Naive thymus-derived CD4-positive, alpha-beta T cell (primary cell): ENCODE data around the gene INS. TPM values are rescaled to one million over a fixed set of nuclear protein-coding genes. Genes with fewer than 3 reads are reported as not detected.
"Not testable (repeated sequence)": the region's sequence is repeated elsewhere in the genome, so short reads cannot be mapped to it uniquely, and the experiment has no call there.

Source experiments
- ATAC-seq: fragments of 150-1000 bp; cut with Tn5 transposase; 2 replicates; pipeline ENCODE4 v1.10.0; 2021; ENCODE audit warnings: mild to moderate bottlenecking, moderate library complexity
- CTCF ChIA-PET: fragments of 350-600 bp; sonication (Branson Sonifier 250); formaldehyde crosslinking; loops from one replicate; lab custom pipeline; 2021; ENCODE audit warnings: antibody characterized with exemption; lab: Charles Lee
- POLR2A ChIA-PET: fragments of 350-600 bp; sonication (Branson Sonifier 250); formaldehyde crosslinking; loops from one replicate; lab custom pipeline; 2021; ENCODE audit warnings: antibody characterized with exemption, inconsistent platforms; lab: Charles Lee
- DNase-seq, 9 donors: peaks; one replicate each; pipeline versions ENCODE4 v3.0.0 to v3.0.0-alpha.2; 2020 to 2022; ENCODE audit warnings: mixed read lengths in 1 of 9
- H3K27ac ChIP-seq: one replicate; pipeline ENCODE4 v1.7.0; 2013; ENCODE audit warnings: mild to moderate bottlenecking, low read depth, low read length, moderate library complexity
- H3K27me3 ChIP-seq, 2 donors: one replicate each; pipeline ENCODE4 v1.7.0; 2013; ENCODE audit warnings: low read length in 2 of 2, mild to moderate bottlenecking in 2 of 2, moderate library complexity in 2 of 2; ENCODE audit not compliant: control insufficient read depth in 2 of 2, insufficient read depth in 2 of 2
- H3K36me3 ChIP-seq, 3 experiments: 1 replicate in 2 of 3; 2 replicates in 1 of 3; pipeline ENCODE4 v1.7.0; 2013; ENCODE audit warnings: low read length in 3 of 3, mild to moderate bottlenecking in 3 of 3, moderate library complexity in 1 of 3; ENCODE audit not compliant: insufficient read depth in 3 of 3, control insufficient read depth in 2 of 3
- H3K4me1 ChIP-seq, 2 donors: one replicate each; pipeline ENCODE4 v1.7.0; 2013; ENCODE audit warnings: low read length in 2 of 2, mild to moderate bottlenecking in 2 of 2, moderate library complexity in 1 of 2; ENCODE audit not compliant: control insufficient read depth in 2 of 2, insufficient read depth in 2 of 2
- H3K4me3 ChIP-seq: 2 replicates; pipeline ENCODE4 v1.7.0; 2013; ENCODE audit warnings: mild to moderate bottlenecking, low read length
- H3K9me3 ChIP-seq, 3 experiments: 1 replicate in 2 of 3; 2 replicates in 1 of 3; pipeline ENCODE4 v1.7.0; 2013; ENCODE audit warnings: low read length in 3 of 3; ENCODE audit not compliant: control insufficient read depth in 2 of 3
- H3K27ac Mint-ChIP-seq, 9 donors: one replicate each; pipeline ENCODE4 v1.8.0; 2020 to 2022; ENCODE audit warnings: mixed read lengths in 9 of 9, mild to moderate bottlenecking in 8 of 9, moderate library complexity in 5 of 9, inconsistent platforms in 2 of 9
- H3K27me3 Mint-ChIP-seq, 5 donors: one replicate each; pipeline ENCODE4 v1.8.0; 2021 to 2022; ENCODE audit warnings: mixed read lengths in 5 of 5, mild to moderate bottlenecking in 1 of 5
- H3K36me3 Mint-ChIP-seq, 5 donors: one replicate each; pipeline ENCODE4 v1.8.0; 2020 to 2022; ENCODE audit warnings: mixed read lengths in 5 of 5, mild to moderate bottlenecking in 3 of 5, inconsistent platforms in 1 of 5
- H3K4me1 Mint-ChIP-seq, 7 donors: one replicate each; pipeline ENCODE4 v1.8.0; 2020 to 2022; ENCODE audit warnings: mixed read lengths in 7 of 7, mild to moderate bottlenecking in 3 of 7, inconsistent platforms in 1 of 7
- H3K4me3 Mint-ChIP-seq, 10 donors: one replicate each; pipeline ENCODE4 v1.8.0; 2020 to 2022; ENCODE audit warnings: mild to moderate bottlenecking in 10 of 10, mixed read lengths in 10 of 10, moderate library complexity in 6 of 10, inconsistent platforms in 2 of 10
- H3K9me3 Mint-ChIP-seq, 11 donors: one replicate each; pipeline ENCODE4 v1.8.0; 2020 to 2022; ENCODE audit warnings: mixed read lengths in 11 of 11, mild to moderate bottlenecking in 4 of 11, inconsistent platforms in 1 of 11, moderate library complexity in 1 of 11
- intact Hi-C, 2 donors: fragments of 100-400 bp; cut with micrococcal nuclease; formaldehyde crosslinking; loops; one replicate each; pipeline ENCODE4 v1.15.1; 2023
- polyA plus RNA-seq, 2 donors: library from polyadenylated mRNA; unstranded; fragments of 300-500 nt; fragmentation: Illumina TruSeq; gene quantifications; one replicate each; pipeline ENCODE4 v1.2.3, GENCODE V29; 2021
- total RNA-seq, 6 experiments: library from RNA in 5 of 6; stranded (reverse) in 5 of 6; gene quantifications; 1 replicate in 5 of 6; 2 replicates in 1 of 6; pipeline ENCODE4 v1.2.3 and lab custom pipeline; 2021 to 2026

INS gene
- total and polyA plus RNA-seq, 7 experiments from 2014 or later = not detected

GRCh38 chr11:2124736-2125484, 36.1 kb downstream of the INS start:
- H3K27ac Mint-ChIP-seq, DNase-seq, H3K36me3 Mint-ChIP-seq, H3K36me3 ChIP-seq, H3K27me3 ChIP-seq, H3K9me3 ChIP-seq, H3K4me1 ChIP-seq, ATAC-seq, H3K4me3 ChIP-seq, H3K4me1 Mint-ChIP-seq, intact Hi-C loops, CTCF ChIA-PET, H3K4me3 Mint-ChIP-seq, H3K27ac ChIP-seq: not testable (repeated sequence)
- Mint-ChIP-seq H3K9me3 (peaks cover 0 to 16% (median 0%) of the 10 kb centered on the region in 11 donors), H3K27me3 (peaks cover 0 to 22% (median 10%) of the 10 kb centered on the region in 5 donors)
- POLR2A ChIA-PET = interaction anchor here (1.0 kb wide), 1 partner anchor 340 kb away, joined by 3 read pairs; no protein-coding TSS in a partner anchor

GRCh38 chr11:2123628-2123960, 37.4 kb downstream of the INS start:
- H3K9me3 ChIP-seq = no peaks in the 10 kb centered on the region
- Mint-ChIP-seq H3K4me3 (no peak overlapping the region), H3K9me3 (peaks cover 0 to 16% (median 0%) of the 10 kb centered on the region in 11 donors), H3K36me3 (no peaks in the 10 kb centered on the region), H3K4me1 (no peaks in the 10 kb centered on the region), H3K27me3 (peaks cover 0 to 22% (median 13%) of the 10 kb centered on the region in 5 donors), H3K27ac (peak overlapping the region in 1 of 9 donors; percentile 46)
- no peak overlapping the region for H3K27ac ChIP-seq
- intact Hi-C loops = no loop called here
- CTCF ChIA-PET = no interaction called here
- H3K4me1 ChIP-seq = no peaks in the 10 kb centered on the region
- H3K27me3 ChIP-seq = no peaks in the 10 kb centered on the region
- H3K4me3 ChIP-seq = no peak overlapping the region
- no peaks in the 10 kb centered on the region for H3K36me3 ChIP-seq
- DNase-seq = no peak
- POLR2A ChIA-PET = no interaction called here
- ATAC-seq = peak; percentile 8

- Histone ChIP-seq H3K9me3 (no peaks in the 10 kb centered on the region), H3K27ac (no peak overlapping the region), H3K36me3 (no peaks in the 10 kb centered on the region), H3K27me3 (no peaks in the 10 kb centered on the region), H3K4me3 (no peak overlapping the region), H3K4me1 (no peaks in the 10 kb centered on the region)
- POLR2A ChIA-PET = no interaction called here
- intact Hi-C loops = no loop called here
- DNase-seq (no peak), ATAC-seq (peak; percentile 6)
- Mint-ChIP-seq H3K27me3 (peaks cover 3 to 22% (median 13%) of the 10 kb centered on the region in 5 donors), H3K4me3 (no peak overlapping the region), H3K4me1 (no peaks in the 10 kb centered on the region), H3K27ac (no peak overlapping the region), H3K36me3 (no peaks in the 10 kb centered on the region), H3K9me3 (peaks cover 0 to 16% (median 0%) of the 10 kb centered on the region in 11 donors)
- CTCF ChIA-PET = interaction anchor here (0.6 kb wide), 1 partner anchor 28 kb away, joined by 3 read pairs; no protein-coding TSS in a partner anchor
Observed at GRCh38 chr11:2122907-2123627, 37.9 kb downstream of the INS start.

- ATAC-seq (no peak), DNase-seq (no peak)
- CTCF ChIA-PET = interaction anchor here (0.6 kb wide), 1 partner anchor 28 kb away, joined by 3 read pairs; no protein-coding TSS in a partner anchor
- H3K9me3 ChIP-seq = no peaks in the 10 kb centered on the region
- H3K27ac ChIP-seq = no peak overlapping the region
- Mint-ChIP-seq H3K36me3 (no peaks in the 10 kb centered on the region), H3K9me3 (peaks cover 0 to 16% (median 0%) of the 10 kb centered on the region in 11 donors), H3K4me1 (no peaks in the 10 kb centered on the region), H3K27me3 (peaks cover 3 to 20% (median 11%) of the 10 kb centered on the region in 5 donors), H3K27ac (no peak overlapping the region), H3K4me3 (no peak overlapping the region)
- H3K4me1 ChIP-seq = no peaks in the 10 kb centered on the region
- POLR2A ChIA-PET = no interaction called here
- intact Hi-C loops = no loop called here
- no peak overlapping the region for H3K4me3 ChIP-seq
- no peaks in the 10 kb centered on the region for H3K36me3 ChIP-seq
- H3K27me3 ChIP-seq = no peaks in the 10 kb centered on the region
Observed at GRCh38 chr11:2122222-2122906, 38.6 kb downstream of the INS start.

GRCh38 chr11:2121227-2122130, 39.5 kb downstream of the INS start:
- Mint-ChIP-seq H3K4me3 (no peak overlapping the region), H3K4me1 (no peaks in the 10 kb centered on the region), H3K27me3 (peaks cover 7 to 18% (median 8%) of the 10 kb centered on the region in 5 donors), H3K27ac (peak overlapping the region in 1 of 9 donors; percentile 46), H3K36me3 (no peaks in the 10 kb centered on the region), H3K9me3 (peaks cover 0 to 16% (median 1%) of the 10 kb centered on the region in 11 donors)
- DNase-seq = no peak
- ATAC-seq = no peak
- intact Hi-C loops = no loop called here
- Histone ChIP-seq H3K4me1 (no peaks in the 10 kb centered on the region), H3K27ac (no peak overlapping the region), H3K4me3 (no peak overlapping the region), H3K36me3 (no peaks in the 10 kb centered on the region), H3K9me3 (no peaks in the 10 kb centered on the region), H3K27me3 (no peaks in the 10 kb centered on the region)
- POLR2A ChIA-PET = no interaction called here
- CTCF ChIA-PET = no interaction called here
